Activated naive CD4-positive, alpha-beta T cell treated with anti-CD3 and anti-CD28 coated beads for 36 hours (primary cell): ENCODE data around the gene LAMA4. TPM values are rescaled to one million over a fixed set of nuclear protein-coding genes. Genes with fewer than 3 reads are reported as not detected.
"Not testable (repeated sequence)": the region's sequence is repeated elsewhere in the genome, so short reads cannot be mapped to it uniquely, and the experiment has no call there.

Experiments used
- CTCF ChIA-PET: fragments of 350-600 bp; sonication (Branson Sonifier 250); formaldehyde crosslinking; loops from one replicate; lab custom pipeline; 2021; ENCODE audit warnings: antibody characterized with exemption; lab: Charles Lee
- DNase-seq: peaks from one replicate; pipeline ENCODE4 v3.0.0-alpha.2; 2020
- H3K27ac Mint-ChIP-seq: one replicate; pipeline ENCODE4 v1.8.0; 2021; ENCODE audit warnings: mild to moderate bottlenecking, mixed read lengths
- H3K27me3 Mint-ChIP-seq: one replicate; pipeline ENCODE4 v1.8.0; 2021; ENCODE audit warnings: low read depth, mixed read lengths
- H3K36me3 Mint-ChIP-seq: one replicate; pipeline ENCODE4 v1.8.0; 2021; ENCODE audit warnings: low read depth, mixed read lengths
- H3K4me1 Mint-ChIP-seq: one replicate; pipeline ENCODE4 v1.8.0; 2021; ENCODE audit warnings: low read depth, mixed read lengths
- H3K4me3 Mint-ChIP-seq: one replicate; pipeline ENCODE4 v1.8.0; 2021; ENCODE audit warnings: mild to moderate bottlenecking, moderate library complexity, mixed read lengths
- H3K9me3 Mint-ChIP-seq: one replicate; pipeline ENCODE4 v1.8.0; 2021; ENCODE audit warnings: mixed read lengths
- intact Hi-C: fragments of 100-400 bp; cut with micrococcal nuclease; formaldehyde crosslinking; loops from one replicate; pipeline ENCODE4 v1.15.1; 2023
- total RNA-seq, 2 experiments: library from RNA; stranded (reverse); gene quantifications; one replicate each; pipeline ENCODE4 v1.2.3, GENCODE V29; 2021

Gene LAMA4
- total RNA-seq, 2 experiments from 2014 or later: not detected

- H3K9me3 Mint-ChIP-seq: peaks cover 4% of the 10 kb centered on the region
- CTCF ChIA-PET: no interaction called here
- no peaks in the 10 kb centered on the region for H3K4me1 Mint-ChIP-seq
- intact Hi-C loops: no loop called here
- DNase-seq: no peak
- no peak overlapping the region for H3K4me3 Mint-ChIP-seq
- no peaks in the 10 kb centered on the region for H3K27me3 Mint-ChIP-seq
- H3K27ac Mint-ChIP-seq: no peak overlapping the region
- no peaks in the 10 kb centered on the region for H3K36me3 Mint-ChIP-seq
Measured at GRCh38 chr6:112202639-112203341, 51.6 kb downstream of the LAMA4 start.

DNA sequence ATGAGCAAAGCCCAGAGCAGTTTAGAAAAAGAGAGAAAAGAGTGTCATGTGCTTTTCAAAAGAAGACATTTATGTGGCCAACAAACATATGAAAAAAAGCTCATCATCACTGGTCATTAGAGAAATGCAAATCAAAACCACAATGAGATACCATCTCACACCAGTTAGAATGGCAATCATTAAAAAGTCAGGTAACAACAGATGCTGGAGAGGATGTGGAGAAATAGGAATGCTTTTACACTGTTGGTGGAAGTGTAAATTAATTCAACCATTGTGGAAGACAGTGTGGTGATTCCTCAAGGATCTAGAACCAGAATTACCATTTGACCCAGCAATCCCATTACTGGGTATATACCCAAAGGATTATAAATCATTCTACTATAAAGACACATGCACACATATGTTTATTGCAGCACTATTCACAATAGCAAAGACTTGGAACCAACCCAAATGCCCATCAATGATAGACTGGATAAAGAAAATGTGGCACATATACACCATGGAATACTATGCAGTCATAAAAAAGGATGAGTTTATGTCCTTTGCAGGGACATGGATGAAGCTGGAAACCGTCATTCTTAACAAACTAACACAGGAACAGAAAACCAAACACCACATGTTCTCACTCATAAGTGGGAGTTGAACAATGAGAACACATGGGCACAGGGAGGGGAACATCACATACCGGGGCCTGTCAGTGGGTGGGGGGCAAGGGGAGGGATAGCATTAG lies 54.0 kb downstream of the LAMA4 start:
- intact Hi-C loops, H3K27me3 Mint-ChIP-seq, H3K4me1 Mint-ChIP-seq, H3K4me3 Mint-ChIP-seq, H3K9me3 Mint-ChIP-seq, H3K27ac Mint-ChIP-seq, DNase-seq, H3K36me3 Mint-ChIP-seq: not testable (repeated sequence)
- CTCF ChIA-PET: interaction anchor here (0.8 kb wide), 1 partner anchor 20 kb away, joined by 3 read pairs; no protein-coding TSS in a partner anchor

GRCh38 chr6:112199001-112199403 lies 55.4 kb downstream of the LAMA4 start:
- Mint-ChIP-seq H3K27me3 (no peaks in the 10 kb centered on the region), H3K27ac (no peak overlapping the region), H3K9me3 (peaks cover 4% of the 10 kb centered on the region), H3K36me3 (no peaks in the 10 kb centered on the region), H3K4me3 (no peak overlapping the region), H3K4me1 (no peaks in the 10 kb centered on the region)
- no peak for DNase-seq
- CTCF ChIA-PET: interaction anchor here (0.6 kb wide), 1 partner anchor 113 kb away, joined by 5 read pairs; no protein-coding TSS in a partner anchor
- intact Hi-C loops: no loop called here

GRCh38 chr6:112198582-112198981 lies 55.8 kb downstream of the LAMA4 start:
- no peaks in the 10 kb centered on the region for H3K27me3 Mint-ChIP-seq
- intact Hi-C loops: no loop called here
- H3K4me1 Mint-ChIP-seq: no peaks in the 10 kb centered on the region
- H3K4me3 Mint-ChIP-seq: no peak overlapping the region
- no peak overlapping the region for H3K27ac Mint-ChIP-seq
- CTCF ChIA-PET: interaction anchor here (0.8 kb wide), 1 partner anchor 19 kb away, joined by 3 read pairs; no protein-coding TSS in a partner anchor
- H3K9me3 Mint-ChIP-seq: peaks cover 4% of the 10 kb centered on the region
- DNase-seq: no peak
- no peaks in the 10 kb centered on the region for H3K36me3 Mint-ChIP-seq

DNA sequence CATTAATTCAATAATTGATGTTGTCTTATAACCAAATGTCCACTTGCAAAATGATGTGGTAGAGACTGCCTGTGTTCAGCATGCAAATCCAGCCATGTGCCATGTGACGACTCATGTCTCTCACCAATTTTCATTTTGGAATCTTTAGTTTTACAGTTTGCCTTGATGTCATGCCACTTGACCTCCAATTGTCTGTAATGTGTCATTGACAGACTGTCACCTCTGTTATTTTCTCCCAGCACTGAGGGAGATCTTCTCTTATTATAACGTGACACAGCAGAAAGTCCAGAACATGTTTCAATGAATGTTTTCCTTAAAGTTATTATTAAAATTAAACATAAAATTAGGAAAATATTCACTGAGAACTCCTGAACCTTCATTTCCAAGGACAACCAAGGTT lies 56.7 kb downstream of the LAMA4 start:
- peaks cover 4% of the 10 kb centered on the region for H3K9me3 Mint-ChIP-seq
- H3K36me3 Mint-ChIP-seq: no peaks in the 10 kb centered on the region
- H3K27ac Mint-ChIP-seq: no peak overlapping the region
- no peaks in the 10 kb centered on the region for H3K4me1 Mint-ChIP-seq
- no peak for DNase-seq
- CTCF ChIA-PET: interaction anchor here (0.8 kb wide), 1 partner anchor 18 kb away, joined by 3 read pairs; no protein-coding TSS in a partner anchor
- H3K4me3 Mint-ChIP-seq: no peak overlapping the region
- no peaks in the 10 kb centered on the region for H3K27me3 Mint-ChIP-seq
- intact Hi-C loops: no loop called here

DNA sequence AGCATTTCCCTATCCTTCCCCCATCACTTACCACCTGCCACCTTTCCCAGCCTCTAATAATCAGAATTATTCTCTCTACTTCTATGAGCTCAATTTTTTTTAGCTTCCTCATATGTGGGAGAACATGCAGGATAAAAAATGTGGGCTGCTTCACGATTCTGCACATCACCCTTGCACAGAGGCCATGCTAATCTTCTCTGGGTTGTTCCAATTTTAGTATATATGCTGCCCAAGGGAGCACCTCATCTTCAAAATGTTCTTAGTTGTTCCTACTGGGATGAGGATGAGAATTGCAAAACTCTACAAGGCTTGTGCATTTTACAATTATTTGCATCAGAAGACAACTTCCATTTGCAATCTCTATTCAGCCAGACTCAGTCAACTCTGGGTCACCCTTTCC lies 58.1 kb downstream of the LAMA4 start:
- H3K4me1 Mint-ChIP-seq: no peaks in the 10 kb centered on the region
- H3K27ac Mint-ChIP-seq: no peak overlapping the region
- no peaks in the 10 kb centered on the region for H3K27me3 Mint-ChIP-seq
- CTCF ChIA-PET: interaction anchor here (1.7 to 2.0 kb wide), 2 partner anchors 16 to 115 kb away, joined by 8 to 10 read pairs; no protein-coding TSS in a partner anchor
- no peaks in the 10 kb centered on the region for H3K36me3 Mint-ChIP-seq
- peaks cover 4% of the 10 kb centered on the region for H3K9me3 Mint-ChIP-seq
- intact Hi-C loops: no loop called here
- DNase-seq: no peak
- H3K4me3 Mint-ChIP-seq: no peak overlapping the region

DNA sequence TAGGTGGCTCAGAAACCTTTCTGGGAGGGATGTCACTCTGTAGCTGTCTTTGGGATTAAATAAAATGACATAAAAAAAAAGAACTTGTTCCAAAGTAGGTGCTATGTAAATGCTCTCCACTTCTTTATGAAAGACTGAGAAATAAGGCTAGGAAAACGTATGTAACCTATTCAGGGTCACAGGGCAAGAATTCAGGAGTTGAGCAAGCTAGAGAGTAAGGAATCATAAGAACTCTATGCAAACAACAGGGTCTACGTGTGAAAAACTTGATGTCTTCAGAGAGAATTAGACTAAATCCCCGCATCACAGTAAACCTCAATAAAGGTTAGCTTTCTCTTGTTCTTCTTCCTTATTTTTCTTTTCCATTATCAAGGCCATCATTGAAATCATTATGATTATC lies 59.2 kb downstream of the LAMA4 start:
- H3K9me3 Mint-ChIP-seq: peaks cover 3% of the 10 kb centered on the region
- CTCF ChIA-PET: interaction anchor here (0.6 to 2.0 kb wide), 3 partner anchors 15 to 230 kb away, joined by 3 to 10 read pairs (median 3); no protein-coding TSS in a partner anchor

DNA sequence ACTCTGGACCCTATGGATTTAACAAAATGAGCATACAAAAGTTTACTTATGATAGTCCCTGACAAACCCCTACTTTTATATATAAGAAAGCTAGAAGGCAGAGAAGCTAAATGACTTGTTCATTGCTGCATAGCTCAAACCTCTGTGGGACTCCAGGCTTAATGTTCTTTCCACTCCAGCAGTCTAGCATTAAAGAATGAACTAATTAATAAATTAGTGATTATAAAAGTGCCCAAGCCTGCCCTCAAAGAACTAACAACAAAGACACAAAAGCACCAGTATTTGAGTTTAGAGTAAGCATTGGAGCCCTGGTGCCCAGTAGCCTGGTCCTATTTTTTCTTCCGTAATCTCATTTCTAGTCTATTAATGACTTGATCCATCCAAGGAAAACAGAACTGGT lies 59.9 kb downstream of the LAMA4 start:
- Mint-ChIP-seq H3K9me3 (no peaks in the 10 kb centered on the region), H3K36me3 (no peaks in the 10 kb centered on the region), H3K4me3 (no peak overlapping the region), H3K4me1 (no peaks in the 10 kb centered on the region), H3K27me3 (peaks cover under 1% of the 10 kb centered on the region), H3K27ac (no peak overlapping the region)
- intact Hi-C loops: no loop called here
- no peak for DNase-seq
- CTCF ChIA-PET: interaction anchor here (1.1 kb wide), 1 partner anchor 115 kb away, joined by 3 read pairs; no protein-coding TSS in a partner anchor

More for the DNA sequence above, 59.2 kb downstream of the LAMA4 start:
- Mint-ChIP-seq H3K4me1 (no peaks in the 10 kb centered on the region), H3K27me3 (no peaks in the 10 kb centered on the region), H3K27ac (no peak overlapping the region), H3K36me3 (no peaks in the 10 kb centered on the region), H3K4me3 (no peak overlapping the region)
- intact Hi-C loops: no loop called here
- DNase-seq: no peak

GRCh38 chr6:112193535-112194051 lies 60.8 kb downstream of the LAMA4 start:
- Mint-ChIP-seq H3K36me3 (no peaks in the 10 kb centered on the region), H3K27me3 (peaks cover 6% of the 10 kb centered on the region), H3K9me3 (no peaks in the 10 kb centered on the region), H3K27ac (no peak overlapping the region), H3K4me3 (no peak overlapping the region), H3K4me1 (no peaks in the 10 kb centered on the region)
- CTCF ChIA-PET: interaction anchor here (0.7 kb wide), 1 partner anchor 30 kb away, joined by 3 read pairs; no protein-coding TSS in a partner anchor
- intact Hi-C loops: no loop called here
- no peak for DNase-seq

DNA sequence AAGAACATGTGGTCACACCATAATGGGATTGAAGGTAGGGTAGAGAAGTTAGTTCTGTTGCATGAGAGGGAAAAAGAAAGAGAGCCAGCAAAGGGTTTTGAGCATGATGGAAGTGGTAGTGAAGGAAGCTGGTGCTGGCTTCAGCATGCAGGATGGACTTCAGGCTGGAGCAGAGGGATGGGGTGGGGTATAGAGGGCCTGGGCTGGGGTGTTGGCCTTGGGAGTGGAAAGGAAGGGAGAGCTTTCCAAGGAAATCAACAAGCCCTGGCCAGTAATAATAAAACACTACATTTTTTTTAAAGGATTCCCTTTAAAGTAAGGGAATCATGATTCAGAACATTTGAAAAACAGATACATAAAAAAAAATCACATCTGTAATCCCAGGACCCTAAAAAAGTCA lies 61.2 kb downstream of the LAMA4 start:
- Mint-ChIP-seq H3K9me3 (no peaks in the 10 kb centered on the region), H3K27me3 (peaks cover 6% of the 10 kb centered on the region), H3K4me3 (no peak overlapping the region), H3K27ac (no peak overlapping the region), H3K36me3 (no peaks in the 10 kb centered on the region), H3K4me1 (no peaks in the 10 kb centered on the region)
- CTCF ChIA-PET: interaction anchor here (0.7 kb wide), 1 partner anchor 29 kb away, joined by 3 read pairs; no protein-coding TSS in a partner anchor
- DNase-seq: no peak
- intact Hi-C loops: no loop called here

GRCh38 chr6:112191509-112192020 lies 62.8 kb downstream of the LAMA4 start:
- H3K27ac Mint-ChIP-seq: no peak overlapping the region
- H3K9me3 Mint-ChIP-seq: no peaks in the 10 kb centered on the region
- DNase-seq: no peak
- no peaks in the 10 kb centered on the region for H3K4me1 Mint-ChIP-seq
- CTCF ChIA-PET: interaction anchor here (4.8 kb wide), 1 partner anchor 12 kb away, joined by 27 read pairs; no protein-coding TSS in a partner anchor
- H3K36me3 Mint-ChIP-seq: no peaks in the 10 kb centered on the region
- intact Hi-C loops: no loop called here
- H3K27me3 Mint-ChIP-seq: peaks cover 14% of the 10 kb centered on the region
- H3K4me3 Mint-ChIP-seq: no peak overlapping the region

DNA sequence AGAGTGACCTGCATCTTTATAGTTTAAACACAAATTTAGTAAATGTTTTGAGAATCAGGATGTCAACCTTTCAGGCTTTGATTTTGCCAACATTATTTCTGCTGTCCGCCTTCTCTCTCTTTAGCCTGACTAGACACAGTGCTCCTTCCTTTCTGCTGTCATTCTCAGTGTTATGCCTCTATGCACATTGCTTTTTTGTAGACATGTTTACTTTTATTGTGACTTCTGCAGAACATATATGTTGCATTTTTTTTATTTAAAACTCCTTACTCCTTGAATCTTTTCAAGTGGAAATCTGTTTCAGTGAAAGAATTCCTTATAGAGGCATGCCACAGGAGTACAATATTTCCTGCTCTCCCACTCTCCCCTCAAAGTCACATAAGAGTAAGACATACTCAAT lies 64.2 kb downstream of the LAMA4 start:
- Mint-ChIP-seq H3K27ac (no peak overlapping the region), H3K27me3 (peaks cover 14% of the 10 kb centered on the region), H3K36me3 (no peaks in the 10 kb centered on the region), H3K4me1 (no peaks in the 10 kb centered on the region), H3K4me3 (no peak overlapping the region), H3K9me3 (no peaks in the 10 kb centered on the region)
- intact Hi-C loops: no loop called here
- CTCF ChIA-PET: interaction anchor here (4.8 kb wide), 1 partner anchor 10 kb away, joined by 27 read pairs; no protein-coding TSS in a partner anchor
- no peak for DNase-seq
